K562 treated with DMSO at 1 percent for 48 hours (cell line): ENCODE data around the gene WWC1. TPM values are rescaled to one million over a fixed set of nuclear protein-coding genes. Genes with fewer than 3 reads are reported as not detected.

Source experiments
- total RNA-seq: library from RNA; unstranded; fragments of 300-600 nt; gene quantifications from 2 replicates; pipeline ENCODE4 v1.2.3, GENCODE V29; 2022; ENCODE audit warnings: low replicate concordance; ENCODE audit errors: extremely low read depth

WWC1 gene
- total RNA-seq, result not detected in 2 replicates

DNA sequence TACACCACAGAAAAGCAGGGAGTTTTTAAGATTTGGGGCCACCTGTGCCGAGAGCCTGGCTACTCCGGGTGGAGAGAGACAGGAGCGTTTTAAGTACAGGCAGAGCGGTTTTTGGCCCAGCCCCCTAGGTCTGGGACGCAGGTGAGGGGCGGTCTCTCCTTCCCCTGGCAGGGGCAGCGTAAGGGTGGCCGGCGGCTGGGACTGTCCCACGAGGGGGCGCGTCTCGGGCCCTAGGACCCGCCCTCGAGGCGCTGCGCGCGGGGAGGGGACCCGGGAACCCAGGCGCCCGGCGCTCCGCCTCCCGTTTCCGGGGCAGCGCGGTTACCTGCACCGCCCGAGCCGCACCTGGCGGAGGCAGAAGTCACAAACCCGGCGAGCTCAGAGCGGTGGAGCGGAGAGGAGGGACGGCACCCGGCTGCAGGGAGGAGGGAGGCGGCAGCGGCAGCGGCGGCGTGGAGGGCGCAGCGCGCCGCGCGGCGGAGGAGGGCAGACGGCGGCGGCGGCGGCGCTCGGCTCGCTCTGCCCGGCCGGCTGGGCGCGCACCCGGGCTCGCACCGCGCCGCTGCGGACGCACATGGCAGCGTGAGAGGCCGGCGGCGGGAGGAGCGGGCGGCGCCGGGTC is at the start of gene WWC1:
WWC1 (plus strand) TSS at position 304 of the 622 bp plus-strand sequence. CDS start 508 bp downstream, outside the sequence.

DNA sequence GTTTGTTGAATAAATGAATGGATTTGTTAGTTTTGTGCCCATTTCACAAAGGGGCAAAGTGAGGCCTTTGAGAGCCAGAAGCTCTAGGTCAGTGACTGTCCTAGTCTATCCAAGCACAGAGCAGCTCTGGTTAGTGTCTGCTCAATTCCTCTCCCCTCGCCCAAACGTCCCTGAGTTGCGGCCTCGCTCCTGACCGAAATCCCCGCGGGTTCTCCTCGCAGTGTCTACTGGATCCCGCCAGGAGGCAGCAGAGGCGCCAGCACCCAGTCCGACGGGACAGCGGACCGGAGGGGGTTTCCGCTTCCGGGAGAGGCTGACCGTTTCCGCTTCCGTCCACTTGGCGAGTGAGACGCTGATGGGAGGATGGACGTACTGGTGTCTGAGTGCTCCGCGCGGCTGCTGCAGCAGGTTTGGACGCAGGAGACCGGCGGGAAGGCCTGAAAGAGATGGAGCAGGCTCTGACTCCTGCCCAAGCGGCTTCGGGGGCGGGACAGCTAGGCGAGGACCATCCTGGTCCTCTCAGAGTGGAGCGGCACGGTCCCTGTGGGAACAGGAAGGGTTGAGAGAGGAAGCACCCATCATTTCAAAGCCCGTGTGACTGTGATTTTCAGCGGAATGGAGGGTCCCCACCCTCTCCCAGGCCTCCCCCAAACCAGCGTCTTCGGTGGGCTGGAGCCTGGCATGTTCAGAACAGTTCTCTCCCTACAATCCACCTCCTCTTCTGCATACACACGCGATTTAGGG is 194.9 kb downstream of the WWC1 start, which contains the start of gene RARS1:
RARS1 (plus strand) TSS at position 336 of the 744 bp plus-strand sequence; CDS start at position 364, 28 bp downstream.

Other genes with a start within 250 kb of the WWC1 start
- gene RARS1, start 194.8 kb downstream of the WWC1 start, total RNA-seq, result not detected in 2 replicates
- not detected in 2 replicates for gene FBLL1, start 237.7 kb downstream of the WWC1 start, total RNA-seq